ENCODE results near the gene NR2F1.

The NR2F1 gene

DNA sequence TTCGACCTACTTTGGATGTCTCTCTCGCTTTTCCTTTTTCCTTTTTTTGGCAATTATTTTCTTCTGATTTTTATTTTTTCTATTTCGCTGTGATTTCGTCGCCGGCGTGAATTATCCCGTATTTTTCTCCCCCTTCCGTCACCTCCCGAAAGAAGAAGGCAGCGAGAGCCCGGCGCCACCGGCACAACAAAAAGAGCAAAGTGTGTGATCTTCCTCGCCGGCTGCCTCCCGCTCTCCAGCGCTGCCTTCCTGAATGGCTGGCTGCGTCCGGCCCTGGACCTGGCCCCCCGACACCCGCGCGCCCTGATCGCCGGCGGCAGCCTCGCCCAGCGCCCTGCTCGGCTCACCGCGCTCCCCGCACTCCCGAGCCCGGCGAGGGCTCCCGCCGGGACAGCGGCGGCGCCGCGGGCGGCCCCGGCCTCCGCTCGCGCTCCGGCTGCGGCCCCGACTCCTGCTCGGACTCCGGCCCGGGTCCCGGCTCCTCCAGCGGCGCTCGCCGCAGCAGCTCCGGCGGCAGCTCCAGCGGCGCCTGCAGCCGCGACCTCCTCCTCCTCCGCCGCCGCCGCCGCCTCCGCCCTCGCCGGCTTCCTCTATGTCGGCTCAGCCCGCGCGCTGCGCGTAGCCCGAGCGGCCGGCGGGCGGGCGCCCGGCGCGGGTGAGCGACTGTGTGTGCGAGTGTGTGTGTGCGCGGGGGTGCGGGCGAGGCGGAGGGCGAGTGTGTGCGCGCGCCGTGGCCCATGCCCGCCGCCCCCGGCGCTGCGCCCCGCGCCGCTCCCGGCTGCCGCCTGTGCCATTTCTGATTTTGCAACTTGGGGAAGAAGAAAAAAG is 960 bp downstream of the NR2F1 start:
- Mint-ChIP-seq H3K9me3 (no peaks in the 10 kb centered on the region), H3K4me3 (peak overlapping the region; percentile 60), H3K4me1 (ENCODE audit: low read depth) (peaks cover 11% of the 10 kb centered on the region), H3K27ac (no peak overlapping the region), H3K36me3 (ENCODE audit: low read depth) (peaks cover 4% of the 10 kb centered on the region), H3K27me3 (ENCODE audit: low read depth) (peaks cover 48% of the 10 kb centered on the region)
- no peak for DNase-seq (ENCODE audit: low spot score)

DNA sequence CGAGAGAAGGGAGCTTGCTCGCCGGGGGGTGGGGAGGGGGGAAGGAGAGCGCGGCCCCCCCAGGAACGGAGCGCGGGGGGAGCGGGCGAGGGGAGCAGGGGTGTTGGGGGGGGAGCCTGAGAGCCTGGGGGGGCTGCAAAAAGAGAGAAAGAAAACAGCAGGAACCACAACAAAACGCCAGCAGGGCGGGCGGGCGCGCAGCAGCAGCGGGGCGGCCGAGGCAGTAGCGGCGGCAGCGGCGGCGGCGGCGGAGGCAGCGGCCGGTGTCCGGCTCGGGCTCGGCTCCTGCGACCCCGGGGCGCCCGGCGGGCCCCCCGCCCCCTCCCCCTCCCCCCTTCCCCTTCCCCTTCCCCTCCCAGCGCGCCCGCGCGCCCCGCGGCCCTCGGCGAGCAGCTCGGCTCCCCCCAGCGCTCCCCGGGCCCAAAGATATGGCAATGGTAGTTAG is 1.6 kb downstream of the NR2F1 start:
- H3K27me3 Mint-ChIP-seq (ENCODE audit: low read depth) = peaks cover 54% of the 10 kb centered on the region
- no peak overlapping the region for H3K27ac Mint-ChIP-seq
- H3K36me3 Mint-ChIP-seq (ENCODE audit: low read depth) = peaks cover 4% of the 10 kb centered on the region
- peaks cover 11% of the 10 kb centered on the region for H3K4me1 Mint-ChIP-seq (ENCODE audit: low read depth)
- DNase-seq (ENCODE audit: low spot score) = no peak
- H3K9me3 Mint-ChIP-seq = no peaks in the 10 kb centered on the region
- no peak overlapping the region for H3K4me3 Mint-ChIP-seq

DNA sequence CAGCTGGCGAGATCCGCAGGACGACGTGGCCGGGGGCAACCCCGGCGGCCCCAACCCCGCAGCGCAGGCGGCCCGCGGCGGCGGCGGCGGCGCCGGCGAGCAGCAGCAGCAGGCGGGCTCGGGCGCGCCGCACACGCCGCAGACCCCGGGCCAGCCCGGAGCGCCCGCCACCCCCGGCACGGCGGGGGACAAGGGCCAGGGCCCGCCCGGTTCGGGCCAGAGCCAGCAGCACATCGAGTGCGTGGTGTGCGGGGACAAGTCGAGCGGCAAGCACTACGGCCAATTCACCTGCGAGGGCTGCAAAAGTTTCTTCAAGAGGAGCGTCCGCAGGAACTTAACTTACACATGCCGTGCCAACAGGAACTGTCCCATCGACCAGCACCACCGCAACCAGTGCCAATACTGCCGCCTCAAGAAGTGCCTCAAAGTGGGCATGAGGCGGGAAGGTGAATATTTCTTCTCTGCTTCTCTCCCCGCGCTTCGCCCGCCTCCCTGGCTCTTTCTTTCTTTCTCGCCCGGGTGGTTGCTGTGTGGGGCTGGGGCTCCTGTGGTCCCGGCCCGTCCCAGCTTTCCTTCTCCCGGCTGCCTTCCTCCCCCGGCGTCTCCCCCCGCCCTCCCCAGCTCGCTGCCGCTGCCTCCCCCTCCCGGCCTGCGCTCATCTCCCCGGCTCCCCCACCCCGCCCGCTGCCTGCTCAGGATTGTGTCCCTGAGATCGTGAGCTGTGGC is 2.2 kb downstream of the NR2F1 start:
- Mint-ChIP-seq H3K9me3 (no peaks in the 10 kb centered on the region), H3K4me3 (no peak overlapping the region), H3K27me3 (ENCODE audit: low read depth) (peaks cover 55% of the 10 kb centered on the region), H3K27ac (no peak overlapping the region), H3K4me1 (ENCODE audit: low read depth) (peaks cover 11% of the 10 kb centered on the region), H3K36me3 (ENCODE audit: low read depth) (peaks cover 4% of the 10 kb centered on the region)
- no peak for DNase-seq (ENCODE audit: low spot score)

DNA sequence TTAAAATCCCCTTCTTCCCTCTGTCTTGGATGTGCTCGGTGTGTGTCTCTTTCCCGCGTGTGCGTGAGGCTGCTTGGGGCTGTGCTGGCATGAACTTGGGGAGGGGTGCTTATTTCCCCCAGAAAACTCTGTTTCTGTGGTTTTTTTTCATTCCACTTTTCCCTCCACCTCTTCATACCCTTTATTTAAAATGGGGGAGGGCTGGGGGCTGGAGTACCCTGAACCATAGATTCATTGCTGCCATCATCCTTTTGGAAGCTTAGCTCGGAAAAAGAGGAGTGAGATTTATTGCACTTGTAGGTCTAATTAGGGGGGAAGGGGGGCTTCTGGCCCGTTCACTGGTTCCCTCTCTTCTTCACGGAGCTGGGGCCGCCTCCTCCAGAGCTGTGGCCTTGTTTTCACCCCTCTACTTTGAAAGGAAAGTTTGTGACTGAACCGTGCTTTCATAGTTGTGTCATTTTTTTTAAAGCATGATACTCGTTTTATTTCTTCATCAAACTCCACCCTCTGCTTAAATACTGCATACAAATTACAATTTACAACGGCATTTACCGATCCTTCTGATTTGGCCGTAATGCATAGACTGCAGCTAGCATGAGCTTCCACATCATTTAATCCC is 2.9 kb downstream of the NR2F1 start:
- no peak for DNase-seq (ENCODE audit: low spot score)
- H3K27me3 Mint-ChIP-seq (ENCODE audit: low read depth) = peaks cover 55% of the 10 kb centered on the region
- H3K9me3 Mint-ChIP-seq = no peaks in the 10 kb centered on the region

DNA sequence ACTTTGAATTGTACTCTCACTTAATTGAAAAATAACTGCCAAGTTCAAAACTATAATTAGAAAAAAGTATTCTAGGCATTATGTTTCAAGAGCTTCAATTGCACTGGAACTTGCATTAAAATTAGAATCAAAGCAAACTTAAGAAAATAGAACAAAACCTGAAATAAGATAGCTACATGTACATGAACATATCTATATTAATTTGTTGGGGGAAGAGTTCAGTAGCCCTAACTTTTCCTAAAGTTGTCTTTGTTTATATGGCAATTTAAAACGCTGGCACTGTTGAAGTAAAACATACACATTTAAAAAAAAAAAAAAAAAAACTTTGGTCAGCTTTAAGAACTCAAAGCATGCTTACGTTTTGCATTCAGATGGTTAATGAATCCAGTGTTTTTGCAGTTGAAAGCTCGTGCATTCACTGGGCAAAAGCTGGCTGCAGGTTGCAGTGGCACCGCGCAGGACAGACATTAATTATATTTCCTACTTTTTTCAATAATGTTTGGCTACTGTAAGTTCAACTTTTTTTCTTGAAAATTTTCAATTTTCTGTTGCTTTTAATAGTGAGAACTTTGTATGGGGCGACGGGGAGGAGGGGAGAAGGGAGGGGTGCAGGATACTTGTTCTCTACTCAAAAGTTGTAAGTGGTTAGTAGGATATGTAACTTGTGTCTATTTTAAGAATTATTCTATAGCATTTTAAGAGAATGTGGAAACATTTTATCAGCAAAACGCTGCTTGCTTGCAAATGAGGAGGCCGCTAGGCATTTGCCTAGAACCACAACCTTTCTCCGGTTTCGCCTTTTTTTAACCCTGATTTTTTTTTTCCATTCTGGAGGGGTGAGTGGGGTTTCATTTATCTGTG is 3.9 kb downstream of the NR2F1 start:
- Mint-ChIP-seq H3K36me3 (ENCODE audit: low read depth) (peaks cover 4% of the 10 kb centered on the region), H3K27ac (no peak overlapping the region), H3K4me3 (no peak overlapping the region)

More for the DNA sequence above, 2.9 kb downstream of the NR2F1 start:
- H3K36me3 Mint-ChIP-seq (ENCODE audit: low read depth) = peaks cover 4% of the 10 kb centered on the region
- H3K4me1 Mint-ChIP-seq (ENCODE audit: low read depth) = peaks cover 8% of the 10 kb centered on the region
- peak overlapping the region; percentile 68 for H3K4me3 Mint-ChIP-seq
- H3K27ac Mint-ChIP-seq = peak overlapping the region; percentile 72

DNA sequence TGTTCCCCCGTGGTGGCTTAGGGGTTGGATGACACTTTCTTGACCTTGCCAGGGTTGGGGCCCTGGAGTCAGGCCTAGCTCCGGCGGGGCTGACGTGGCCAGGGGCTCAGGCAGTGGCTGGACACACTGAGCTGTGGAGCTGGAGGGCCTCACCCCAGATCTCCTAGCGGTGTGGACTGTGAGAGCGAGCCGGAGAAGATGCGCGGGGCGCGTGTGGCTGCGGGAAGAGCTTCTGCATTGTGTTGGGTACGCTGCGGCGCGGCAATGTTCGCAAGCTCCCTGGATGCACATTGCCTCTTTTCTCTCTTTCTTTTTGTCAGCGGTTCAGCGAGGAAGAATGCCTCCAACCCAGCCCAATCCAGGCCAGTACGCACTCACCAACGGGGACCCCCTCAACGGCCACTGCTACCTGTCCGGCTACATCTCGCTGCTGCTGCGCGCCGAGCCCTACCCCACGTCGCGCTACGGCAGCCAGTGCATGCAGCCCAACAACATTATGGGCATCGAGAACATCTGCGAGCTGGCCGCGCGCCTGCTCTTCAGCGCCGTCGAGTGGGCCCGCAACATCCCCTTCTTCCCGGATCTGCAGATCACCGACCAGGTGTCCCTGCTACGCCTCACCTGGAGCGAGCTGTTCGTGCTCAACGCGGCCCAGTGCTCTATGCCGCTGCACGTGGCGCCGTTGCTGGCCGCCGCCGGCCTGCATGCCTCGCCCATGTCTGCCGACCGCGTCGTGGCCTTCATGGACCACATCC is 4.8 kb downstream of the NR2F1 start:
- peaks cover 4% of the 10 kb centered on the region for H3K36me3 Mint-ChIP-seq (ENCODE audit: low read depth)
- peak overlapping the region; percentile 26 for H3K27ac Mint-ChIP-seq
- H3K4me3 Mint-ChIP-seq = no peak overlapping the region
- H3K9me3 Mint-ChIP-seq = no peaks in the 10 kb centered on the region
- no peak for DNase-seq (ENCODE audit: low spot score)
- H3K27me3 Mint-ChIP-seq (ENCODE audit: low read depth) = peaks cover 71% of the 10 kb centered on the region
- peaks cover 8% of the 10 kb centered on the region for H3K4me1 Mint-ChIP-seq (ENCODE audit: low read depth)

More for the DNA sequence above, 3.9 kb downstream of the NR2F1 start:
- Mint-ChIP-seq H3K27me3 (ENCODE audit: low read depth) (peaks cover 65% of the 10 kb centered on the region), H3K4me1 (ENCODE audit: low read depth) (peaks cover 8% of the 10 kb centered on the region), H3K9me3 (no peaks in the 10 kb centered on the region)
- DNase-seq (ENCODE audit: low spot score) = no peak

DNA sequence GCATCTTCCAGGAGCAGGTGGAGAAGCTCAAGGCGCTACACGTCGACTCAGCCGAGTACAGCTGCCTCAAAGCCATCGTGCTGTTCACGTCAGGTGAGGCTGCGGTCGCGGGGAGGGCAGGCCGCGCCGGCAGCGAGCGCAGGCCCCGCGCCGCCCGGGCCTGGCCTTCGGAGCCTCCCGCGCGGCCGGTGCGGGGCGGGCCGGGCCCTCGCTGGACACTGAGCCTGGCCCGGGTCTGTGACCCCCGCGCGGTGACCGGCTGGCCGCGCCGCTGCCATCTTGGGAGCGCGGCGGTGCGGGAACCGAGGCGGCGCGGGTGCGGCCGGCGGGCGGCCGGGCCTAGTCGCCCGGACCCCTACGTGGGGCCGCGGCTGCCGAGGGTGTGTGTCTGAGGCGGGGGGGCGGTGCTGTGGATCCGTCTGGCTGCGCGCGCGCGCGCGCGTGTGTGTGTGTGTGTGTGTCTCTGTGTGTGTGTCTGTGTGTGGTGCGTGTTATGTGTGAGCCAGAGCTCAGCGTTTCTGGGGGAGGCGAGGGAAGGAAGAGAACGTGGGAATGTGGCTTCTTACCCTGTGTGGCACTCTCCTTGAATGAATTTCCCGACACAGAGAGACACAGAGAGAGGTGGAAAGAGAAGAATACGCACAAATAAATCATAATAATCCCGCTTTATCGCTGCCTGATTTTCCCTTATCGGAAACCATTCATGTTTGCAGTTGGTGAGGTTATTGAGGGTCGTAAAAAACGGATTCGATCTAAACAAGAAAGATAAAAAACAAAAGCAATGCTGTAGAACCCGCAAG is 5.5 kb downstream of the NR2F1 start:
- peaks cover 4% of the 10 kb centered on the region for H3K36me3 Mint-ChIP-seq (ENCODE audit: low read depth)
- no peak for DNase-seq (ENCODE audit: low spot score)
- H3K9me3 Mint-ChIP-seq = no peaks in the 10 kb centered on the region
- H3K4me1 Mint-ChIP-seq (ENCODE audit: low read depth) = peaks cover 7% of the 10 kb centered on the region
- H3K4me3 Mint-ChIP-seq = peak overlapping the region; percentile 54
- H3K27ac Mint-ChIP-seq = peak overlapping the region; percentile 74
- peaks cover 79% of the 10 kb centered on the region for H3K27me3 Mint-ChIP-seq (ENCODE audit: low read depth)

DNA sequence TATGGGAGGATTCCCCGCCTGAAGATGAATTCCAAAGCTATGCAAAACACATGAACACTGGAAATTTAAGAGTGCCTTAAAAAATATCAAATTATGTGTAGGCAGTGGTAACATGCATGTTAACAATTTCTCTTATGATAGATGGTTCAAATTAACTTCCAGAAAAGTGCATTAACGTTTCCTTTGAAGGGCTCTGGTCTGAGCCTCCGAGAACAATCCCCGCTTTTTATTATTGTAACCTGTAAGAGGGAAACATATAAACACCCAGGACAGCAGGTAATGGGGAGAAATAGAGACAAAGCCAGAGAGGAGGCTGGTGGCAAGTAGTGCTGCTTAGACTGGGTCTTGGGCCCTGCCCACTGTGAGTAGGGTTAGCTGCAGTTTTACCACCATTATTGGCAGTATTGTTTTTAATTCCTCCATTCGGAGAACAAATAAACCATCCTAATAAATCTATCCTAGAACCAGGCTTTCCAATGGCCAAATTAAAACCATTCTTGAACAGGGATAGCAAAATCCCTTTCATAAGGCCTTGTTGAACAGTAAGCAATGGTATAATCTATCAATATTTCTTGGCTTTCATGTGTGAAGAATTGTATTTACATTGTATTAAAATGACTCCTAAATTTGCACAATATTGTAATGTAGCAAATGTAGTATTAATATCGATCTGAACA is 6.3 kb downstream of the NR2F1 start:
- no peak for DNase-seq (ENCODE audit: low spot score)
- Mint-ChIP-seq H3K27me3 (ENCODE audit: low read depth) (peaks cover 86% of the 10 kb centered on the region), H3K36me3 (ENCODE audit: low read depth) (peaks cover 4% of the 10 kb centered on the region), H3K4me1 (ENCODE audit: low read depth) (peaks cover 5% of the 10 kb centered on the region), H3K4me3 (peak overlapping the region; percentile 54), H3K27ac (peak overlapping the region; percentile 74), H3K9me3 (no peaks in the 10 kb centered on the region)

DNA sequence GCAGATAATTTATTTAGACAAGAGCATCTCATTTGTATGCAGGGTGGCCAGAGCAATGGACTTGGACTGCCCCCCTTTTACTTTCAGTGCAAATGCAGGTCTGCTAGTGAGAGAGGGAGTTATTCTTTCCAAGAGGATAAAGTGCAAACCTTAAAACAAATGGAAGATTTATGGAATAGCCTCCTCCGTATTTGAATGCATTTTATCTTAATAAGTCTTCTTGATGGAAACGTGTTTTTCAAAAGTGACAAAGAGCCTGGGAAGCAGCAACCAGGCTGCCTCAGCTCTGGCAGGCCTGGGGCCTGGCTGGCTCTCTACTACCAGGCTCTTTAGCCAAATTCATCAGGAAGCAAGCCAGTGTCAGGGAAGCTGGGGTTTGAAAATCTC is 6.8 kb downstream of the NR2F1 start:
- no peak for DNase-seq (ENCODE audit: low spot score)
- Mint-ChIP-seq H3K27ac (no peak overlapping the region), H3K36me3 (ENCODE audit: low read depth) (peaks cover 4% of the 10 kb centered on the region), H3K27me3 (ENCODE audit: low read depth) (peaks cover 91% of the 10 kb centered on the region), H3K9me3 (no peaks in the 10 kb centered on the region), H3K4me1 (ENCODE audit: low read depth) (peaks cover 5% of the 10 kb centered on the region), H3K4me3 (no peak overlapping the region)

DNA sequence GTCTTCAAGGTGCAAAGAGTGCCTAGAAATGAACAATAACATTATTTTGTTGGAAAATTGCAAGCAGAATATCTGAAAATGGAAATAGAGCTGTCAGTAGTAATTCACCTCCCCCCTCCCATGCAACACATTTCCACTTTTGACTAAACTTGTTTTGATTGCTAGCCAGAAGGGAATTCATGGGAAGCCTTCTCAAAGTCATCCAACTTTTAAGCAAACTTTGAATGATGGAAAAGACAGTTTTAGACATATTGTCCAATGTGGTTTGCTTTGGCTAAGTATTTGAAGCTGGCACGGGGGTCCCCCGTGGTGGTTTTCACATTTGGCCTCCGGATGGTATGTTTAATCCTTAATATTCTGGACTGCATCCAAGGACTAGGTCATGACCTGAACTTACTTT is 7.5 kb downstream of the NR2F1 start:
- no peaks in the 10 kb centered on the region for H3K9me3 Mint-ChIP-seq
- no peak overlapping the region for H3K4me3 Mint-ChIP-seq
- H3K4me1 Mint-ChIP-seq (ENCODE audit: low read depth) = peaks cover 5% of the 10 kb centered on the region
- no peak for DNase-seq (ENCODE audit: low spot score)
- H3K27ac Mint-ChIP-seq = no peak overlapping the region
- H3K36me3 Mint-ChIP-seq (ENCODE audit: low read depth) = peaks cover 4% of the 10 kb centered on the region
- peaks cover 95% of the 10 kb centered on the region for H3K27me3 Mint-ChIP-seq (ENCODE audit: low read depth)

DNA sequence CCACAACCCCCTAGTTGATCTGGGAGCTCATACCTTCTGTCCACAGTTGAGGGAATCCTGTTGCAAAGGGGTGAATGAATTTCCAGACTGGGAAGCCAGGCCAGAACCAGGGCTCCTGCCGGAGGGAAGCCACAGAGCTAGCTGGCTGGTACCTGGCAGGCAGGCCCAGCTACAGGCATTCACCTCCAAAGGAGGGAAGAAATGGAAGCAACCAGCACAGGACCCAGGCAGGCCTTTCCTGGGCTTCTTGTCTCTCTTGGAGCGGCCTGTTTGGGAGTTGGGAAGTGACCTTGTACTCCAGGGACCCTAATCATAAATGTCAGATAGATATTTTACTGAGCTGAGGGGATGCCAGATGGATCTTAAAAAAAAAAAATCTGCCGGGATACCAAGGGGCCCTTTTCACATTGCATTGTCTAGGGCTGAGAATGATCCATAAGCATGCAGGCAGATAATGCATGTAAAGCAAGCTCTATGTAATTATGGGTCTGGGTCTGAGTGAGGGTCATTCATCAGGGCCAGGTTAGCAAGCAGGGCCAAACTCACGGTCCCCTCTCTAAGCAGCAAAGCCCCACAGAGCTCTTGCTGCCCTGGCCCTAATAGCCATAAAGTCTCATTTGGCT is 8.4 kb downstream of the NR2F1 start:
- Mint-ChIP-seq H3K4me3 (no peak overlapping the region), H3K4me1 (ENCODE audit: low read depth) (peaks cover 4% of the 10 kb centered on the region), H3K36me3 (ENCODE audit: low read depth) (peaks cover 3% of the 10 kb centered on the region), H3K9me3 (peaks cover 4% of the 10 kb centered on the region), H3K27ac (no peak overlapping the region), H3K27me3 (ENCODE audit: low read depth) (peaks cover 95% of the 10 kb centered on the region)
- DNase-seq (ENCODE audit: low spot score) = no peak
